Upper lobe of left lung (tissue), 4 donors: Measurements from ENCODE around the gene LARP1B.

Experiments used
- CTCF ChIP-seq, 6 experiments: fragments of 450-650 bp in 4 of 6; fragments of 200-600 bp in 2 of 6; sonication (generic) in 2 of 6; IDR thresholded peaks; one replicate each; pipeline ENCODE4 v1.5.1; 2016 to 2019; ENCODE audit warnings: antibody characterized with exemption in 6 of 6
- EP300 ChIP-seq, 4 donors: sonication (generic); formaldehyde crosslinking; IDR thresholded peaks; one replicate each; pipeline ENCODE4 v1.5.1; 2017; ENCODE audit warnings: antibody characterized with exemption in 4 of 4, control low read depth in 2 of 4
- POLR2A ChIP-seq, 4 donors: fragments of 450-650 bp; IDR thresholded peaks; one replicate each; pipeline ENCODE4 v1.5.1; 2016 to 2017; ENCODE audit warnings: antibody characterized with exemption in 4 of 4, mild to moderate bottlenecking in 2 of 4
- POLR2AphosphoS5 ChIP-seq, 2 donors: sonication (generic); formaldehyde crosslinking; IDR thresholded peaks; one replicate each; pipeline ENCODE4 v1.5.1; 2017; ENCODE audit warnings: antibody characterized with exemption in 2 of 2

GRCh38 chr4:128227991-128228571, 167.0 kb downstream of the LARP1B start:
- TF ChIP-seq CTCF (IDR thresholded peaks at IDR 0.05) (no peak), POLR2A (IDR thresholded peaks at IDR 0.05) (no peak), POLR2AphosphoS5 (IDR thresholded peaks at IDR 0.05) (no peak), EP300 (IDR thresholded peaks at IDR 0.05) (no peak)
